ENCODE data around the gene CD302.

- no peak for TF ChIP-seq POLR2A (IDR thresholded peaks at IDR 0.05)
- no peak for TF ChIP-seq CTCF (IDR thresholded peaks at IDR 0.05)
Measured at GRCh38 chr2:159799833-159800232, 1.8 kb upstream of the CD302 start.

All from testis (tissue), 2 donors.